Endothelial cell of umbilical vein (primary cell): Measurements from ENCODE around the gene SCGB1D1.
"Not testable (repeated sequence)": the region's sequence is repeated elsewhere in the genome, so short reads cannot be mapped to it uniquely, and the experiment has no call there.

ENCODE experiments used
- EZH2 ChIP-seq: IDR thresholded peaks from 2 replicates; pipeline ENCODE4 v1.6.1; 2012; ENCODE audit warnings: borderline replicate concordance, low read depth, mild to moderate bottlenecking, moderate library complexity, low read length, inconsistent platforms; ENCODE audit not compliant: severe bottlenecking
- MYC ChIP-seq: IDR thresholded peaks from one replicate; pipeline ENCODE4 v1.6.1; 2011; ENCODE audit warnings: mild to moderate bottlenecking, low read depth, low read length
- POLR2A ChIP-seq: IDR thresholded peaks from 2 replicates; pipeline ENCODE4 v1.6.1; 2012; ENCODE audit warnings: low read depth, mild to moderate bottlenecking, control low read depth, low read length
- POLR2AphosphoS5 ChIP-seq: IDR thresholded peaks from 2 replicates; pipeline ENCODE4 v1.6.1; 2012; ENCODE audit warnings: low read depth, mild to moderate bottlenecking, control low read depth, low read length, moderate library complexity; ENCODE audit not compliant: insufficient read depth
- TF ChIP-seq, protein P1 (sequence below), 2 donors: IDR thresholded peaks; 1 replicate in 1 of 2; 2 replicates in 1 of 2; pipeline ENCODE4 v1.5.1; 2011; ENCODE audit warnings: low read length in 2 of 2, mild to moderate bottlenecking in 2 of 2, moderate library complexity in 2 of 2, control low read depth in 1 of 2, inconsistent platforms in 1 of 2, low read depth in 1 of 2; ENCODE audit not compliant: insufficient read depth in 1 of 2; ENCODE audit errors: extremely low read depth in 1 of 2

DNA sequence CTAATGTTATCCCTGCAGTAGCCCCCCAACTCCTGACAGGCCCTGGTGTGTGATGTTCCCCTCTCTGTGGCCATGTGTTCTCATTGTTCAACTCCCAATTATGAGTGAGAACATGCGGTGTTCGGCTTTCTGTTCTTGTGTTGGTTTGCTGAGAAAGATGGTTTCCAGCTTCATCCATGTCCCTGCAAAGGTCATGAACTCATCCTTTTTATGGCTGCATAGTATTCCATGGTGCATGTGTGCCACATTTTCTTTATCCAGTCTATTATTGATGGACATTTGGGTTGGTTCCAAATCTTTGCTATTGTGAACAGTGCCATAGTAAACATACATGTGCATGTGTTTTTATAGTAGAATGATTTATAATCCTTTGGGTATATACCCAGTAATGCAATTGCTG, 7.4 kb downstream of the SCGB1D1 start:
- TF ChIP-seq EZH2, POLR2AphosphoS5, MYC, POLR2A: not testable (repeated sequence)
- TF ChIP-seq, protein P1, sequence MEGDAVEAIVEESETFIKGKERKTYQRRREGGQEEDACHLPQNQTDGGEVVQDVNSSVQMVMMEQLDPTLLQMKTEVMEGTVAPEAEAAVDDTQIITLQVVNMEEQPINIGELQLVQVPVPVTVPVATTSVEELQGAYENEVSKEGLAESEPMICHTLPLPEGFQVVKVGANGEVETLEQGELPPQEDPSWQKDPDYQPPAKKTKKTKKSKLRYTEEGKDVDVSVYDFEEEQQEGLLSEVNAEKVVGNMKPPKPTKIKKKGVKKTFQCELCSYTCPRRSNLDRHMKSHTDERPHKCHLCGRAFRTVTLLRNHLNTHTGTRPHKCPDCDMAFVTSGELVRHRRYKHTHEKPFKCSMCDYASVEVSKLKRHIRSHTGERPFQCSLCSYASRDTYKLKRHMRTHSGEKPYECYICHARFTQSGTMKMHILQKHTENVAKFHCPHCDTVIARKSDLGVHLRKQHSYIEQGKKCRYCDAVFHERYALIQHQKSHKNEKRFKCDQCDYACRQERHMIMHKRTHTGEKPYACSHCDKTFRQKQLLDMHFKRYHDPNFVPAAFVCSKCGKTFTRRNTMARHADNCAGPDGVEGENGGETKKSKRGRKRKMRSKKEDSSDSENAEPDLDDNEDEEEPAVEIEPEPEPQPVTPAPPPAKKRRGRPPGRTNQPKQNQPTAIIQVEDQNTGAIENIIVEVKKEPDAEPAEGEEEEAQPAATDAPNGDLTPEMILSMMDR (IDR thresholded peaks at IDR 0.05; ENCODE audit: extremely low read depth in 1 of 2, insufficient read depth in 1 of 2, low read depth in 1 of 2, low read length in 2 of 2) = not testable (repeated sequence)
